Esophagus squamous epithelium (tissue), 5 donors: ENCODE measurements around the gene SLC17A5. TPM values are rescaled to one million over a fixed set of nuclear protein-coding genes. Genes with fewer than 3 reads are reported as not detected.
"Not testable (repeated sequence)": the region's sequence is repeated elsewhere in the genome, so short reads cannot be mapped to it uniquely, and the experiment has no call there.

Experiments
- DNase-seq: peaks from one replicate; lab custom pipeline; 2025; lab: John Stamatoyannopoulos, UW
- H3K27ac ChIP-seq, 4 donors: fragments of 200-600 bp; sonication (generic); one replicate each; pipeline ENCODE4 v1.5.1; 2016 to 2019; ENCODE audit warnings: mild to moderate bottlenecking in 1 of 4
- H3K27me3 ChIP-seq, 4 donors: fragments of 200-600 bp; sonication (generic); 1 replicate in 3 of 4; 2 replicates in 1 of 4; pipeline versions ENCODE4 v1.5.1 to v1.6.0; 2017 to 2021; ENCODE audit warnings: antibody characterized with exemption in 1 of 4
- H3K36me3 ChIP-seq, 3 donors: fragments of 200-600 bp; sonication (generic); one replicate each; pipeline ENCODE4 v1.5.1; 2016 to 2019
- H3K4me1 ChIP-seq, 3 donors: fragments of 200-600 bp; sonication (generic); one replicate each; pipeline ENCODE4 v1.5.1; 2017 to 2019
- H3K4me3 ChIP-seq, 4 donors: fragments of 200-600 bp; sonication (generic); 1 replicate in 3 of 4; 2 replicates in 1 of 4; pipeline ENCODE4 v1.5.1; 2016 to 2019; ENCODE audit warnings: mild to moderate bottlenecking in 2 of 4, moderate library complexity in 1 of 4
- H3K9me3 ChIP-seq, 3 donors: fragments of 200-600 bp; sonication (generic); one replicate each; pipeline ENCODE4 v1.5.1; 2016 to 2019
- POLR2A ChIP-seq, 4 donors: fragments of 450-650 bp; IDR thresholded peaks; one replicate each; pipeline ENCODE4 v1.6.1; 2017; ENCODE audit warnings: antibody characterized with exemption in 4 of 4, mild to moderate bottlenecking in 4 of 4, moderate library complexity in 3 of 4
- WGBS, 2 donors: methylation state at CpG; one replicate each; pipeline ENCODE4 v1.1.5; 2018; 5-methylcytosine and 5-hydroxymethylcytosine counted together
- intact Hi-C: fragments of 100-400 bp; cut with DNase I; formaldehyde crosslinking; loops from one replicate; pipeline ENCODE4 v1.15.0; 2022
- total RNA-seq, 4 donors: library from RNA; depleted of rRNA; stranded (reverse); fragments of >200 nt; gene quantifications; one replicate each; pipeline ENCODE4 v1.1.0, GENCODE V29; 2016
- TF ChIP-seq, protein P1 (sequence below), 6 experiments: fragments of 450-650 bp in 4 of 6; fragments of 200-600 bp in 2 of 6; sonication (generic) in 2 of 6; IDR thresholded peaks; one replicate each; pipeline ENCODE4 v1.5.1; 2016 to 2019; ENCODE audit warnings: antibody characterized with exemption in 6 of 6, mild to moderate bottlenecking in 4 of 6, moderate library complexity in 4 of 6
- donor health status: DM: yes; HTN: yes; CAD: no.

SLC17A5 gene
- total RNA-seq, 4 donors from 2014 or later = 6.7 to 13.7 (median 9.9) TPM

DNA sequence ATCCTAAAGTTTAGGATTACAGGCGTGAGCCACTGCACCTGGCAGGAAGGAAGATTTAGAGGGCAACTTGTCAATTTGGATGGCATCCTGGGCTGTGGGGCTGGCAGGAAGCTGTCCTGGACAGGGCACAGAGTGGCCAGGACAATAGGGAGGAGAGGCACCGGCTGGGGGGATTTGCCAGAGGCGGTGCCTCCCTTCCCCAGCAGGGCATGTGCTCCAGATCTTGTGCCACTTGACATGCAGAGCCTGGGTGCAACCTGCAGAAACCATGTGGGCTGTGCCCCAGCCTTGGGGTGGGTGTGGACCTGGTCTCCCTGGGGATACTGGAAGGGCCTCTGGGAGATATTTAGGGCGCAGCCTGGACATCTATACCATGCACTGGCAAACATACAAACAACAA is 74.4 kb downstream of the SLC17A5 start:
- DNase-seq = no peak
- Histone ChIP-seq H3K27ac (peak overlapping the region; percentile 80 to 96 (median 92)), H3K9me3 (no peaks in the 10 kb centered on the region), H3K36me3 (no peaks in the 10 kb centered on the region), H3K27me3 (no peaks in the 10 kb centered on the region), H3K4me1 (peaks cover 18 to 24% (median 19%) of the 10 kb centered on the region in 3 donors), H3K4me3 (peak overlapping the region in 1 of 4 donors; percentile 4)
- TF ChIP-seq, protein P1, sequence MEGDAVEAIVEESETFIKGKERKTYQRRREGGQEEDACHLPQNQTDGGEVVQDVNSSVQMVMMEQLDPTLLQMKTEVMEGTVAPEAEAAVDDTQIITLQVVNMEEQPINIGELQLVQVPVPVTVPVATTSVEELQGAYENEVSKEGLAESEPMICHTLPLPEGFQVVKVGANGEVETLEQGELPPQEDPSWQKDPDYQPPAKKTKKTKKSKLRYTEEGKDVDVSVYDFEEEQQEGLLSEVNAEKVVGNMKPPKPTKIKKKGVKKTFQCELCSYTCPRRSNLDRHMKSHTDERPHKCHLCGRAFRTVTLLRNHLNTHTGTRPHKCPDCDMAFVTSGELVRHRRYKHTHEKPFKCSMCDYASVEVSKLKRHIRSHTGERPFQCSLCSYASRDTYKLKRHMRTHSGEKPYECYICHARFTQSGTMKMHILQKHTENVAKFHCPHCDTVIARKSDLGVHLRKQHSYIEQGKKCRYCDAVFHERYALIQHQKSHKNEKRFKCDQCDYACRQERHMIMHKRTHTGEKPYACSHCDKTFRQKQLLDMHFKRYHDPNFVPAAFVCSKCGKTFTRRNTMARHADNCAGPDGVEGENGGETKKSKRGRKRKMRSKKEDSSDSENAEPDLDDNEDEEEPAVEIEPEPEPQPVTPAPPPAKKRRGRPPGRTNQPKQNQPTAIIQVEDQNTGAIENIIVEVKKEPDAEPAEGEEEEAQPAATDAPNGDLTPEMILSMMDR (IDR thresholded peaks at IDR 0.05) = no peak
- TF ChIP-seq POLR2A (IDR thresholded peaks at IDR 0.05) = no peak
- intact Hi-C loops = no loop called here
- WGBS, 2 donors = 55 to 59% methylated on average over 2 to 3 of the region's 4 CpGs

DNA sequence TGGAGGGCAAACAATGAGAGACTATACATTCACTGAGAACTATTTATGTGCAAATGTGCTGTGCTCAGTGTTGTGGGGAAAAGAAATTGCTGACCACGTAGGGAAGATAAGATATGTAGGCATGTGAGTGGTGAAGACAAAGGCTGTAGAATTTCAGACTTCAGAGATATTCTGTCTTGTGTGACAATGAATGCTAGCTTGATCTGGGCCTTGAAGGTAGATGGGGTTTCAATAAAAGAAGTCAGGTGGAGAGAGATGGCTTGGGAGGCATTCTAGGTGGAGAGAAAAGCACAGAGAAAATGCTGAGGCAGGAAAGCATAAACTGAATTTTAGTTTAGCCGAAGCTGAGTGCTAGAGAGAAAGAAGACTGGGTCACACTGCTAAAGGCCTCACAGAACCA is 76.1 kb downstream of the SLC17A5 start:
- intact Hi-C loops = no loop called here
- Histone ChIP-seq H3K36me3 (no peaks in the 10 kb centered on the region), H3K4me3 (no peak overlapping the region), H3K4me1 (peaks cover 18 to 24% (median 19%) of the 10 kb centered on the region in 3 donors), H3K9me3 (no peaks in the 10 kb centered on the region), H3K27ac (no peak overlapping the region), H3K27me3 (no peaks in the 10 kb centered on the region)
- WGBS, 2 donors = 84 to 86% methylated on average over 2 of the region's 2 CpGs
- no peak for DNase-seq
- TF ChIP-seq, protein P1 (IDR thresholded peaks at IDR 0.05) = no peak
- TF ChIP-seq POLR2A (IDR thresholded peaks at IDR 0.05) = no peak

DNA sequence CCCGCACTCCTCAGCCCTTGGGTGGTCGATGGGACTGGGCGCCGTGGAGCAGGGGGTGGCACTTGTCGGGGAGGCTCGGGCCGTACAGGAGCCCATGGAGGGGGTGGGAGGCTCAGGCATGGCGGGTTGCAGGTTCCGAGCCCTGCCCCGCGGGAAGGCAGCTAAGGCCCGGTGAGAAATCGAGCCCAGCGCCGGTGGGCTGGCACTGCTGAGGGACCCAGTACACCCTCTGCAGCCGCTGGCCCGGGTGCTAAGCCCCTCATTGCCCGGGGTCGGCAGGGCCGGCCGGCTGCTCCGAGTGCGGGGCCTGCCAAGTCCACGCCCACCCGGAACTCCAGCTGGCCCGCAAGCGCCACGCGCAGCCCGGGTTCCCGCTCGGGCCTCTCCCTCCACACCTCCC is 81.3 kb downstream of the SLC17A5 start:
- H3K4me3 ChIP-seq, H3K27me3 ChIP-seq, DNase-seq, H3K9me3 ChIP-seq, H3K4me1 ChIP-seq, H3K36me3 ChIP-seq, H3K27ac ChIP-seq, intact Hi-C loops: not testable (repeated sequence)
- WGBS, 2 donors = no CpG with 5 or more reads among the region's 32 CpGs

DNA sequence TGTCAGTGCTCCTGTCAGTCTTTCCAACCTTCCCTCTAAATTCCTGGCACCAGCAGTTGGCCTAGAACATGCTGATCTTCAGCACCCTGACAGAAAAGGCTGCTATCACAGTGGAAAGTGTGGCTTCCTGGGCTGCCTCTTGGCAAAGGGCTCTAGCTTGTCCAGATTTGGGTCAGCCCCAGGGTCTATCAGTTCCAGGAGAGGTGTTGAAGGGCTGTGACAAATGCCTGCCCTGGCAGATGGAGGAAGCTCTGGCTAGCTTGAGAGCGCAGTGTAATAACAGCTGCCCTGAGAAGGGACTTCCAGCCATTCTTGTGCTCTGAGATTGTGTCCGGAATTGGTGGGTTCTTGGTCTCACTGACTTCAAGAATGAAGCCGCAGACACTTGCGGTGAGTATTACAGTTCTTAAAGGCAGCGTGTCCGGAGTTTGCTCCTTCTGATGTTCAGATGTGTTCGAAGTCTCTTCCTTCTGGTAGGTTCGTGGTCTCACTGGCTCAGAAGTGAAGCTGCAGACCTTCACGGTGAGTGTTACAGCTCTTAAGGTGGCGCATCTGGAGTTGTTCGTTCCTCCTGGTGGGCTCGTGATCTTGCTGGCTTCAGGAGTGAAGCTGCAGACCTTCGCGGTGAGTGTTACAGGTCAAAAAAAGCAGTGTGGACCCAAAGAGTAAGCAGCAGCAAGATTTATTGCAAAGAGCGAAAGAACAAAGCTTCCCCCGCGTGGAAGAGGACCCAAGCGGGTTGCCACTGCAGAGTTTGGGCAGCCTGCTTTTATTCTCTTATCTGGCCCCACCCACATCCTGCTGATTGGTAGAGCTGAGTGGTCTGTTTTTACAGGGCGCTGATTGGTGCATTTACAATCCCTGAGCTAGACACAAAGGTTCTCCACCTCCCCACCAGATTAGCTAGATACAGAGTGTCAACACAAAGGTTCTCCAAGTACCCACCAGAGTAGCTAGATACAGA is 82.3 kb downstream of the SLC17A5 start:
- H3K4me1 ChIP-seq, H3K9me3 ChIP-seq, H3K27me3 ChIP-seq, H3K27ac ChIP-seq, H3K4me3 ChIP-seq, H3K36me3 ChIP-seq, DNase-seq, intact Hi-C loops: not testable (repeated sequence)
- WGBS, 2 donors = 91 to 92% methylated on average over 14 to 17 of the region's 19 CpGs

DNA sequence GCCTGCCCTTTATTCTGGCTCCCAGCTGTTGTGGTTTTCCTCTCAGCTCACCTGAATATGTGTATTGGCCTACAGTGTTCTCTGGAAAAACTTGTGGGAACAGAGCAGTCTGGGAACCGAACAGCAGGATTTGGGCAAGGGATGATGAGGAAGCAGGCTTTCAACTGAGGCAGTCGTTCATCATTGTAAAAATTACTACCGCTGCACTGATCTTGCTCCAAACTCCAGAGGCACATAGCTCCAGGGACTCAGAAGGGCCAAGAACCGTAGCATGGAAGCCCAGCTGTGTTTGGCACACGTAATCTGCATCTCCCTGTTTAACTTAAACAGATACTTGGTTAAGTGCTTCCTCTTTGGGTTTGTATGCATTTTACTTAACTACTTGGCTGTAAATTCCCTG is 84.7 kb downstream of the SLC17A5 start:
- WGBS, 2 donors = 60 to 77% methylated on average over 4 to 5 of the region's 5 CpGs
- no peaks in the 10 kb centered on the region for H3K27me3 ChIP-seq
- no peak overlapping the region for H3K27ac ChIP-seq
- peaks cover 0 to 9% (median 5%) of the 10 kb centered on the region in 3 donors for H3K4me1 ChIP-seq
- H3K36me3 ChIP-seq = no peaks in the 10 kb centered on the region
- intact Hi-C loops = no loop called here
- no peaks in the 10 kb centered on the region for H3K9me3 ChIP-seq
- DNase-seq = no peak
- TF ChIP-seq POLR2A (IDR thresholded peaks at IDR 0.05) = no peak
- TF ChIP-seq, protein P1 (IDR thresholded peaks at IDR 0.05) = no peak
- no peak overlapping the region for H3K4me3 ChIP-seq

DNA sequence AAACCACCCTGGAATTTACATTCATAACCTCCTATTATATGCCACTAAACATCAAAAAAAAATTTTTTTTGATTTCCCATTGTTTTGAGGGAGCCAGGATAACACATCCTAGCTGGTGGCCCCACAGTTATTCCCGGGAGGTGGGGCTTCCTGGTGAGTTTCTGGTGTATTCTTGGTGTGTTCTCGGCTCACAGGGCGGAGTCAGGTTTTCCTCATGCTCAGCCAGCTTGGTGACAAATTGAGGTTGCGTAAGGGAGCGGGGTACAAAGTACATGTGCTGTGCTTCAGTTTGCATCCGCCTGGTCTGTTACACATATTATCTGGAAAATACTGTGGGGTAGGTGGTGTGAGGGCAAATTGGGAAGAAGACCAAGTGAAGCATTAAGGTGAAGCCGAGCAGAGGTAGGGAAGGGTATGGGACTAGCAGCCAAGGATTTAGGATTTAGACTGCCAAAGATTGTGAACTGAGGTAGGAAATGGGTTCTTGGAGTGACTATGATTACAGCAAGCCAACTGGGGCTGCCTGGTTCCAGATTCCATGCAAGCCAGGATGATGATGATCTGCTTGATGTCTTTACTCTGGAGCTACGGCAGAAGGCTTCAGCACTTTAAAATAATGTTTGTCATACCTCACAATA is 86.7 kb downstream of the SLC17A5 start:
- 48 to 57% methylated on average over 8 of the region's 8 CpGs for WGBS, 2 donors
- Histone ChIP-seq H3K4me3 (no peak overlapping the region), H3K9me3 (no peaks in the 10 kb centered on the region), H3K4me1 (peaks cover 0 to 9% (median 5%) of the 10 kb centered on the region in 3 donors), H3K36me3 (no peaks in the 10 kb centered on the region), H3K27ac (peak overlapping the region; percentile 36 to 80 (median 53)), H3K27me3 (no peaks in the 10 kb centered on the region)
- intact Hi-C loops = no loop called here
- TF ChIP-seq POLR2A (IDR thresholded peaks at IDR 0.05) = no peak
- TF ChIP-seq, protein P1 (IDR thresholded peaks at IDR 0.05) = no peak
- no peak for DNase-seq

DNA sequence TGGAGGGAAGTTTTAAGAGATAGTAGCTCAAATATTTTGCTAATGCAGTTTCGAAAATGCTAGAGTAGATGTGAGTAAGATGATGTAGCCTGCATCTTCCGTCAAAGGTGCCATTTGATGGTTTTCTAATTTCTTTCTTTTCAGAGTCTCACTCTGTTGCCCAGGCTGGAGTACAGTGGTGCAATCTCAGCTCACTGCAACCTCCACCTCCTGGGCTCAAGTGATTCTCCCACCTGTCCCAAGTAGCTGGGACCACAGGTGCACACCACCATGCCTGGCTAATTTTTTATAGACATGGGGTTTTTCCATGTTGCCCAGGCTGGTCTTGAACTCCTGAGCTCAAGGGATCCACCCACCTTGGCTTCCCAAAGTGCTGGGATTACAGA is 87.3 kb downstream of the SLC17A5 start:
- WGBS, 2 donors = 88 to 93% methylated on average over 2 of the region's 2 CpGs
- H3K4me1 ChIP-seq, H3K36me3 ChIP-seq, H3K27me3 ChIP-seq, DNase-seq, H3K4me3 ChIP-seq, H3K9me3 ChIP-seq, intact Hi-C loops: not testable (repeated sequence)
- peak overlapping the region in 3 of 4 donors; percentile 10 to 47 (median 46) for H3K27ac ChIP-seq
